SK-N-SH (cell line): ENCODE measurements around the gene MEGF6. TPM values are rescaled to one million over a fixed set of nuclear protein-coding genes. Genes with fewer than 3 reads are reported as not detected.

Source experiments
- CTCF ChIA-PET: fragments of 300-600, 350-600 bp; formaldehyde crosslinking; extraction: SDS; loops from one replicate; lab custom pipeline; 2021; lab: Yijun Ruan, JAX
- POLR2A ChIA-PET: fragments of 350-600 bp; sonication (Branson Sonifier 250); formaldehyde crosslinking; extraction: SDS; loops from one replicate; lab custom pipeline; 2020; ENCODE audit warnings: antibody characterized with exemption, inconsistent platforms; lab: Yijun Ruan, JAX
- DNase-seq: peaks from one replicate; pipeline ENCODE4 v3.0.0; 2012
- H2AFZ ChIP-seq: fragments of 200-600 bp; sonication (generic); 2 replicates; pipeline ENCODE4 v1.8.1; 2016; ENCODE audit warnings: antibody characterized with exemption, mild to moderate bottlenecking, low read depth
- H3F3A ChIP-seq: fragments of 200-600 bp; sonication (generic); replicated peaks from 2 replicates; pipeline ENCODE3; 2016; ENCODE audit warnings: antibody characterized with exemption, mild to moderate bottlenecking; ENCODE audit not compliant: insufficient read depth
- H3K27ac ChIP-seq, 2 experiments: fragments of 200-500 bp in 1 of 2; fragments of 200-600 bp in 1 of 2; sonication (Bioruptor generic) in 1 of 2; sonication (generic), shearing (Covaris generic) in 1 of 2; 2 replicates each; pipeline versions ENCODE4 v1.5.1 to v1.6.1; 2014 to 2016; ENCODE audit warnings: low read depth in 2 of 2, inconsistent platforms in 1 of 2, low read length in 1 of 2, mild to moderate bottlenecking in 1 of 2, mixed read lengths in 1 of 2
- H3K27me3 ChIP-seq: fragments of 200-600 bp; sonication (generic), shearing (Covaris generic); 2 replicates; pipeline ENCODE4 v1.6.1; 2016; ENCODE audit warnings: mixed run types; ENCODE audit not compliant: insufficient read depth
- H3K36me3 ChIP-seq, 2 experiments: fragments of 200-500 bp in 1 of 2; fragments of 200-600 bp in 1 of 2; sonication (Bioruptor generic) in 1 of 2; sonication (generic) in 1 of 2; replicated peaks in 1 of 2; 2 replicates each; pipeline versions ENCODE3 to v1.5.1; 2014 to 2016; ENCODE audit warnings: low read length in 1 of 2, mild to moderate bottlenecking in 1 of 2; ENCODE audit not compliant: insufficient read depth in 2 of 2, control insufficient read depth in 1 of 2
- H3K4me1 ChIP-seq, 2 experiments: fragments of 200-500 bp in 1 of 2; fragments of 200-600 bp in 1 of 2; sonication (Bioruptor generic) in 1 of 2; sonication (generic), shearing (Covaris generic) in 1 of 2; 2 replicates each; pipeline versions ENCODE4 v1.5.1 to v1.6.1; 2014 to 2016; ENCODE audit warnings: low read depth in 1 of 2, low read length in 1 of 2, mixed run types in 1 of 2; ENCODE audit not compliant: insufficient read depth in 2 of 2, control insufficient read depth in 1 of 2
- H3K4me2 ChIP-seq: fragments of 200-600 bp; sonication (generic), shearing (Covaris generic); 2 replicates; pipeline ENCODE4 v1.6.1; 2017; ENCODE audit warnings: mixed run types
- H3K4me3 ChIP-seq, 2 experiments: fragments of 200-500 bp in 1 of 2; fragments of 200-600 bp in 1 of 2; sonication (Bioruptor generic) in 1 of 2; sonication (generic), shearing (Covaris generic) in 1 of 2; 2 replicates each; pipeline versions ENCODE4 v1.5.1 to v1.8.1; 2014 to 2016; ENCODE audit warnings: low read depth in 2 of 2, inconsistent platforms in 1 of 2, low read length in 1 of 2, mild to moderate bottlenecking in 1 of 2, mixed read lengths in 1 of 2, moderate library complexity in 1 of 2
- H3K79me2 ChIP-seq: fragments of 200-600 bp; sonication (generic); 2 replicates; pipeline ENCODE4 v1.8.1; 2017; ENCODE audit warnings: mild to moderate bottlenecking; ENCODE audit not compliant: insufficient read depth
- H3K9ac ChIP-seq: fragments of 200-600 bp; sonication (generic); 2 replicates; pipeline ENCODE4 v1.6.1; 2017; ENCODE audit warnings: mixed run types
- H3K9me2 ChIP-seq: fragments of 200-600 bp; sonication (generic); 2 replicates; pipeline ENCODE4 v1.6.1; 2017; ENCODE audit warnings: mixed run types
- H3K9me3 ChIP-seq: fragments of 200-600 bp; sonication (generic); 2 replicates; pipeline ENCODE4 v1.6.1; 2017; ENCODE audit warnings: mixed run types, mild to moderate bottlenecking, moderate library complexity
- H4K20me1 ChIP-seq: fragments of 200-600 bp; sonication (generic); 2 replicates; pipeline ENCODE4 v1.6.1; 2017; ENCODE audit warnings: mild to moderate bottlenecking, mixed run types; ENCODE audit not compliant: insufficient read depth
- CHD2 ChIP-seq: fragments of 150-350 bp; IDR thresholded peaks from 2 replicates; pipeline ENCODE4 v1.6.1; 2018; ENCODE audit warnings: low read length; ENCODE audit not compliant: partially characterized antibody
- ELF1 ChIP-seq: IDR thresholded peaks from 2 replicates; pipeline ENCODE4 v1.4.0; 2012
- EP300 ChIP-seq, 2 experiments: IDR thresholded peaks; 2 replicates each; pipeline versions ENCODE4 v1.4.0 to v1.6.1; 2012; ENCODE audit warnings: borderline replicate concordance in 1 of 2, low read depth in 1 of 2, low read length in 1 of 2
- EZH2phosphoT487 ChIP-seq: fragments of 200-600 bp; sonication (generic); IDR thresholded peaks from 2 replicates; pipeline ENCODE4 v1.6.1; 2017; ENCODE audit warnings: low read depth, mixed run types, mild to moderate bottlenecking, antibody characterized with exemption, moderate library complexity, borderline replicate concordance
- FOSL2 ChIP-seq: IDR thresholded peaks from 2 replicates; pipeline ENCODE4 v1.4.0; 2012; ENCODE audit warnings: low read depth, mild to moderate bottlenecking, moderate library complexity, borderline replicate concordance
- GABPA ChIP-seq: IDR thresholded peaks from 2 replicates; pipeline ENCODE4 v1.4.0; 2012; ENCODE audit warnings: low read depth, mild to moderate bottlenecking
- GATA2 ChIP-seq: sonication (generic); formaldehyde crosslinking; IDR thresholded peaks from 2 replicates; pipeline ENCODE4 v1.5.0; 2020; ENCODE audit warnings: mild to moderate bottlenecking, missing genetic modification reagents
- IRF3 ChIP-seq: fragments of 150-350 bp; IDR thresholded peaks from 2 replicates; pipeline ENCODE4 v1.6.1; 2016; ENCODE audit warnings: mild to moderate bottlenecking, low read depth, low read length
- MAX ChIP-seq: IDR thresholded peaks from 2 replicates; pipeline ENCODE4 v1.4.0; 2012; ENCODE audit warnings: low read depth
- MEF2A ChIP-seq: IDR thresholded peaks from 2 replicates; pipeline ENCODE4 v1.4.0; 2012; ENCODE audit warnings: low read depth, borderline replicate concordance
- NFIC ChIP-seq: IDR thresholded peaks from 2 replicates; pipeline ENCODE4 v1.4.0; 2012; ENCODE audit warnings: borderline replicate concordance
- NRF1 ChIP-seq: IDR thresholded peaks from 2 replicates; pipeline ENCODE4 v1.6.1; 2012; ENCODE audit warnings: low read depth, mild to moderate bottlenecking, low read length
- PBX3 ChIP-seq: IDR thresholded peaks from 2 replicates; pipeline ENCODE4; 2012
- POLR2AphosphoS5 ChIP-seq: IDR thresholded peaks from 2 replicates; pipeline ENCODE4 v1.6.1; 2012; ENCODE audit warnings: low read depth, low read length
- RAD21 ChIP-seq: IDR thresholded peaks from 2 replicates; pipeline ENCODE4 v1.6.1; 2012; ENCODE audit warnings: mild to moderate bottlenecking, low read length
- RCOR1 ChIP-seq: fragments of 150-350 bp; IDR thresholded peaks from 2 replicates; pipeline ENCODE4 v1.6.1; 2017; ENCODE audit warnings: antibody characterized with exemption, low read length
- RXRA ChIP-seq: IDR thresholded peaks from 2 replicates; pipeline ENCODE4 v1.4.0; 2012; ENCODE audit warnings: low read depth, mild to moderate bottlenecking, borderline replicate concordance
- SIN3A ChIP-seq: IDR thresholded peaks from 2 replicates; pipeline ENCODE4 v1.6.1; 2012; ENCODE audit warnings: low read depth, mild to moderate bottlenecking, low read length, moderate library complexity, borderline replicate concordance
- TCF12 ChIP-seq: IDR thresholded peaks from 2 replicates; pipeline ENCODE4 v1.4.0; 2012
- TEAD4 ChIP-seq: IDR thresholded peaks from 2 replicates; pipeline ENCODE4 v1.4.0; 2012; ENCODE audit warnings: mild to moderate bottlenecking, borderline replicate concordance; ENCODE audit not compliant: insufficient read depth
- ZBTB33 ChIP-seq: IDR thresholded peaks from 2 replicates; pipeline ENCODE4 v1.4.0; 2012; ENCODE audit warnings: low read depth, borderline replicate concordance
- WGBS: methylation state at CpG from one replicate; pipeline ENCODE4 v1.1.6; 2017; ENCODE audit warnings: low lambda C conversion rate; 5-methylcytosine and 5-hydroxymethylcytosine counted together
- polyA plus RNA-seq, 3 experiments: library from polyadenylated mRNA; depleted of rRNA; stranded (reverse); fragments of >200 nt; gene quantifications; 2 replicates each; pipeline ENCODE4 v1.2.3, GENCODE V29; 2012

Gene MEGF6
- polyA plus RNA-seq, 1 of the 3 experiments (the other 2 are of a cell fraction), result 7.6 TPM

- 93% methylated on average over 3 of the region's 34 CpGs for WGBS
- H2AFZ ChIP-seq, result no peak overlapping the region
- ChIA-PET POLR2A (no interaction called here), CTCF (interaction anchor here (1.1 to 4.9 kb wide), 4 partner anchors 23 to 125 kb away, joined by 3 to 28 read pairs (median 16); no protein-coding TSS in a partner anchor)
- no peak overlapping the region for H3K4me3 ChIP-seq
- H3K9me2 ChIP-seq, result no peaks in the 10 kb centered on the region
- H4K20me1 ChIP-seq, result no peaks in the 10 kb centered on the region
- H3K36me3 ChIP-seq, result no peaks in the 10 kb centered on the region
- no peak overlapping the region for H3K9ac ChIP-seq
- H3K27me3 ChIP-seq, result no peaks in the 10 kb centered on the region
- H3K9me3 ChIP-seq, result no peaks in the 10 kb centered on the region
- H3K4me2 ChIP-seq, result no peak overlapping the region
- no peaks in the 10 kb centered on the region for H3F3A ChIP-seq
- DNase-seq, result no peak
- no peak for TF ChIP-seq RCOR1
- TF ChIP-seq GABPA, result no peak
- TF ChIP-seq GATA2 (CRISPR knock-in tag), result no peak
- TF ChIP-seq FOSL2, result no peak
- TF ChIP-seq EP300 (IDR thresholded peaks at IDR 0.05; ENCODE audit: borderline replicate concordance in 1 of 2, low read depth in 1 of 2, low read length in 1 of 2), result no peak
- no peak overlapping the region for H3K27ac ChIP-seq
- peaks cover 4% of the 10 kb centered on the region in 2 experiments; a peak in 1 of 4 replicates for H3K4me1 ChIP-seq
- H3K79me2 ChIP-seq, result no peaks in the 10 kb centered on the region
These were observed 116.7 kb downstream of the MEGF6 start for GRCh38 chr1:3494321-3495308.

GRCh38 chr1:3492545-3493246, 118.6 kb downstream of the MEGF6 start:
- Histone ChIP-seq H3K27me3 (no peaks in the 10 kb centered on the region), H2AFZ (no peak overlapping the region), H4K20me1 (no peaks in the 10 kb centered on the region), H3K9ac (no peak overlapping the region), H3K4me2 (no peak overlapping the region), H3K36me3 (no peaks in the 10 kb centered on the region), H3K79me2 (no peaks in the 10 kb centered on the region), H3K4me1 (peaks cover 4% of the 10 kb centered on the region in 2 experiments; a peak in 1 of 4 replicates), H3F3A (no peaks in the 10 kb centered on the region), H3K4me3 (no peak overlapping the region), H3K27ac (no peak overlapping the region), H3K9me3 (no peaks in the 10 kb centered on the region), H3K9me2 (no peaks in the 10 kb centered on the region)
- 100% methylated on average over 3 of the region's 17 CpGs for WGBS
- ChIA-PET CTCF (interaction anchor here (0.7 to 2.3 kb wide), 17 partner anchors 10 to 128 kb away, joined by 3 to 22 read pairs (median 5); no protein-coding TSS in a partner anchor), POLR2A (no interaction called here)
- TF ChIP-seq TEAD4, result no peak
- no peak for TF ChIP-seq RCOR1
- TF ChIP-seq EP300 (IDR thresholded peaks at IDR 0.05; ENCODE audit: borderline replicate concordance in 1 of 2, low read depth in 1 of 2, low read length in 1 of 2), result no peak
- no peak for TF ChIP-seq ZBTB33
- TF ChIP-seq PBX3, result no peak
- no peak for TF ChIP-seq NRF1
- no peak for TF ChIP-seq MEF2A
- TF ChIP-seq TCF12, result no peak
- TF ChIP-seq NFIC, result no peak
- no peak for TF ChIP-seq SIN3A
- no peak for TF ChIP-seq RAD21
- no peak for TF ChIP-seq EZH2phosphoT487
- TF ChIP-seq ELF1, result no peak
- no peak for TF ChIP-seq RXRA
- TF ChIP-seq IRF3, result no peak
- no peak for TF ChIP-seq POLR2AphosphoS5
- no peak for TF ChIP-seq CHD2
- TF ChIP-seq MAX, result no peak
- DNase-seq, result no peak
